H1 (cell line): ENCODE data around the gene MTX2. TPM values are rescaled to one million over a fixed set of nuclear protein-coding genes. Genes with fewer than 3 reads are reported as not detected.

Source experiments
- CTCF ChIA-PET: fragments of 300-600 bp; sonication (Branson Sonifier 250); formaldehyde crosslinking; loops from one replicate; lab custom pipeline; 2021; ENCODE audit not compliant: partially characterized antibody; lab: Charles Lee
- POLR2A ChIA-PET: fragments of 300-600 bp; sonication (Branson Sonifier 250); formaldehyde crosslinking; loops from one replicate; lab custom pipeline; 2021; ENCODE audit warnings: inconsistent platforms; ENCODE audit not compliant: partially characterized antibody; lab: Charles Lee
- DNase-seq, 2 experiments: peaks; one replicate each; pipeline versions ENCODE4 v3.0.0 to v3.0.0-alpha.2; 2010 to 2022; ENCODE audit warnings: low spot score in 2 of 2, low read depth in 1 of 2, mixed read lengths in 1 of 2
- FAIRE-seq: peaks from 2 replicates; lab custom pipeline; 2011; peaks lifted over from hg19 to GRCh38; lab: Jason Lieb, UNC
- H2AFZ ChIP-seq: 2 replicates; pipeline ENCODE4 v1.8.1; 2012; ENCODE audit warnings: low read length, inconsistent platforms
- H2AK5ac ChIP-seq: 2 replicates; pipeline ENCODE4 v1.6.1; 2013; ENCODE audit warnings: low read depth, low read length
- H2BK120ac ChIP-seq: replicated peaks from 2 replicates; pipeline ENCODE3; 2013; ENCODE audit warnings: low read depth, low read length, inconsistent platforms
- H2BK12ac ChIP-seq: 2 replicates; pipeline ENCODE4 v1.6.1; 2013; ENCODE audit warnings: low read depth, low read length
- H2BK15ac ChIP-seq: 2 replicates; pipeline ENCODE4 v1.6.1; 2013; ENCODE audit warnings: low read length
- H2BK20ac ChIP-seq: 2 replicates; pipeline ENCODE4 v1.6.1; 2013; ENCODE audit warnings: low read length
- H2BK5ac ChIP-seq: 2 replicates; pipeline ENCODE4 v1.6.1; 2013; ENCODE audit warnings: low read depth, low read length
- H3K14ac ChIP-seq: 2 replicates; pipeline ENCODE4 v1.6.1; 2013; ENCODE audit warnings: inconsistent platforms; ENCODE audit not compliant: insufficient read length
- H3K18ac ChIP-seq: 2 replicates; pipeline ENCODE4 v1.6.1; 2013; ENCODE audit warnings: low read length; ENCODE audit errors: extremely low read depth
- H3K23ac ChIP-seq: 2 replicates; pipeline ENCODE4 v1.6.1; 2013; ENCODE audit warnings: inconsistent platforms; ENCODE audit not compliant: insufficient read length
- H3K23me2 ChIP-seq: 2 replicates; pipeline ENCODE4 v1.6.1; 2013; ENCODE audit warnings: low read depth, low read length
- H3K27ac ChIP-seq: 2 replicates; pipeline ENCODE4 v1.6.1; 2011; ENCODE audit warnings: low read depth, low read length, inconsistent platforms
- H3K27me3 ChIP-seq, 4 experiments: replicated peaks in 1 of 4; 1 replicate in 1 of 4; 2 replicates in 3 of 4; pipeline versions ENCODE4 v1.6.1 to v1.8.1; 2011 to 2013; ENCODE audit warnings: low read length in 3 of 4, mild to moderate bottlenecking in 3 of 4, inconsistent platforms in 2 of 4, mixed read lengths in 2 of 4, moderate library complexity in 1 of 4; ENCODE audit not compliant: control insufficient read depth in 3 of 4, insufficient read depth in 3 of 4; ENCODE audit errors: extremely low read depth in 1 of 4
- H3K36me3 ChIP-seq, 4 experiments: 2 replicates each; pipeline versions ENCODE4 v1.6.1 to v1.8.1; 2011 to 2013; ENCODE audit warnings: mild to moderate bottlenecking in 4 of 4, low read length in 3 of 4, moderate library complexity in 2 of 4, control low read depth in 1 of 4, inconsistent platforms in 1 of 4; ENCODE audit not compliant: insufficient read depth in 4 of 4, control insufficient read depth in 2 of 4
- H3K4ac ChIP-seq: replicated peaks from 2 replicates; pipeline ENCODE3; 2013; ENCODE audit warnings: low read length, low read depth, mixed read lengths, inconsistent platforms; ENCODE audit not compliant: insufficient read length
- H3K4me1 ChIP-seq, 4 experiments: replicated peaks in 1 of 4; 1 replicate in 1 of 4; 2 replicates in 3 of 4; pipeline versions ENCODE4 v1.6.1 to v1.8.1; 2011 to 2013; ENCODE audit warnings: low read length in 3 of 4, inconsistent platforms in 2 of 4, mixed read lengths in 1 of 4; ENCODE audit not compliant: insufficient read depth in 4 of 4, control insufficient read depth in 3 of 4
- H3K4me2 ChIP-seq, 2 experiments: 2 replicates each; pipeline versions ENCODE4 v1.6.1 to v1.8.1; 2011 to 2013; ENCODE audit warnings: low read depth in 2 of 2, low read length in 2 of 2, control low read depth in 1 of 2, inconsistent platforms in 1 of 2, mild to moderate bottlenecking in 1 of 2; ENCODE audit not compliant: insufficient read depth in 1 of 2
- H3K4me3 ChIP-seq, 4 experiments: fragments of 200-600, 300-600 bp in 1 of 4; sonication (generic), shearing (Covaris generic), sonication (Bioruptor Twin) in 1 of 4; 2 replicates each; pipeline versions ENCODE4 v1.5.1 to v1.8.1; 2011 to 2016; ENCODE audit warnings: low read length in 4 of 4, low read depth in 3 of 4, control low read depth in 2 of 4, inconsistent platforms in 2 of 4, mild to moderate bottlenecking in 2 of 4, mixed read lengths in 1 of 4, moderate library complexity in 1 of 4; ENCODE audit not compliant: insufficient read depth in 2 of 4; ENCODE audit errors: extremely low read depth in 1 of 4
- H3K56ac ChIP-seq: replicated peaks from 2 replicates; pipeline ENCODE3; 2013; ENCODE audit warnings: low read depth, mild to moderate bottlenecking, mixed read lengths, low read length, inconsistent platforms; ENCODE audit not compliant: insufficient read length
- H3K79me1 ChIP-seq: 2 replicates; pipeline ENCODE4 v1.6.1; 2013; ENCODE audit warnings: low read depth, low read length, control low read depth
- H3K79me2 ChIP-seq, 2 experiments: 2 replicates each; pipeline versions ENCODE4 v1.6.1 to v1.8.1; 2012 to 2013; ENCODE audit warnings: low read length in 2 of 2, mild to moderate bottlenecking in 2 of 2, inconsistent platforms in 1 of 2; ENCODE audit not compliant: insufficient read depth in 2 of 2, control insufficient read depth in 1 of 2
- H3K9ac ChIP-seq, 4 experiments: replicated peaks in 1 of 4; 1 replicate in 1 of 4; 2 replicates in 3 of 4; pipeline versions ENCODE4 v1.6.1 to v1.8.1; 2011 to 2013; ENCODE audit warnings: low read depth in 3 of 4, low read length in 3 of 4, control low read depth in 2 of 4, mild to moderate bottlenecking in 2 of 4, moderate library complexity in 2 of 4, inconsistent platforms in 1 of 4; ENCODE audit errors: extremely low read depth in 1 of 4
- H3K9me3 ChIP-seq, 2 experiments: 2 replicates each; pipeline versions ENCODE4 v1.6.1 to v1.8.1; 2012 to 2013; ENCODE audit warnings: mild to moderate bottlenecking in 2 of 2, moderate library complexity in 2 of 2, control low read depth in 1 of 2, inconsistent platforms in 1 of 2, low read depth in 1 of 2, low read length in 1 of 2, mixed read lengths in 1 of 2; ENCODE audit not compliant: insufficient read depth in 2 of 2
- H4K20me1 ChIP-seq, 2 experiments: replicated peaks in 1 of 2; 2 replicates each; pipeline versions ENCODE3 to v1.8.1; 2011 to 2013; ENCODE audit warnings: inconsistent platforms in 2 of 2, low read length in 2 of 2, mild to moderate bottlenecking in 1 of 2; ENCODE audit not compliant: insufficient read depth in 2 of 2, control insufficient read depth in 1 of 2
- H4K5ac ChIP-seq: 2 replicates; pipeline ENCODE4 v1.6.1; 2013; ENCODE audit warnings: low read length, low read depth, mixed read lengths, inconsistent platforms; ENCODE audit not compliant: insufficient read length
- H4K8ac ChIP-seq: 2 replicates; pipeline ENCODE4 v1.8.0; 2013; ENCODE audit warnings: mild to moderate bottlenecking, moderate library complexity, low read length, inconsistent platforms; ENCODE audit not compliant: insufficient read depth; ENCODE audit errors: extremely low read depth
- H4K91ac ChIP-seq: replicated peaks from 2 replicates; pipeline ENCODE3; 2013; ENCODE audit warnings: low read length, mixed read lengths, inconsistent platforms; ENCODE audit not compliant: insufficient read length
- ASH2L ChIP-seq: fragments of 200-600, 300-600 bp; sonication (generic); IDR thresholded peaks from one replicate; pipeline ENCODE4 v1.7.1; 2017; ENCODE audit warnings: low read length
- BACH1 ChIP-seq: IDR thresholded peaks from 2 replicates; pipeline ENCODE4 v1.6.1; 2012; ENCODE audit warnings: low read length, improper control_type of control experiment
- CEBPB ChIP-seq: IDR thresholded peaks from 2 replicates; pipeline ENCODE4 v1.6.1; 2012; ENCODE audit warnings: low read depth, low read length
- EP300 ChIP-seq, 2 experiments: IDR thresholded peaks; 1 replicate in 1 of 2; 2 replicates in 1 of 2; pipeline ENCODE4 v1.6.1; 2011 to 2012; ENCODE audit warnings: low read depth in 2 of 2, low read length in 2 of 2, mild to moderate bottlenecking in 2 of 2, borderline replicate concordance in 1 of 2, inconsistent platforms in 1 of 2, moderate library complexity in 1 of 2
- EZH2 ChIP-seq: fragments of 200-600 bp; sonication (generic); IDR thresholded peaks from 2 replicates; pipeline ENCODE4 v1.7.1; 2012; ENCODE audit warnings: low read depth, mild to moderate bottlenecking, moderate library complexity, low read length, inconsistent platforms; ENCODE audit not compliant: severe bottlenecking
- KDM4A ChIP-seq: IDR thresholded peaks from one replicate; pipeline ENCODE4 v1.7.1; 2012; ENCODE audit warnings: low read depth, mild to moderate bottlenecking, moderate library complexity, low read length, inconsistent platforms; ENCODE audit not compliant: severe bottlenecking
- RAD21 ChIP-seq, 2 experiments: IDR thresholded peaks in 1 of 2; conservative IDR thresholded peaks in 1 of 2; 2 replicates each; pipeline ENCODE4 v1.6.1; 2011; ENCODE audit warnings: low read depth in 2 of 2, low read length in 2 of 2, improper control_type of control experiment in 1 of 2, inconsistent platforms in 1 of 2, mild to moderate bottlenecking in 1 of 2, moderate library complexity in 1 of 2
- SIRT6 ChIP-seq: IDR thresholded peaks from one replicate; pipeline ENCODE4 v1.7.1; 2012; ENCODE audit warnings: low read length, inconsistent platforms
- TEAD4 ChIP-seq: IDR thresholded peaks from 2 replicates; pipeline ENCODE4 v1.6.1; 2012; ENCODE audit warnings: low read depth, low read length, inconsistent platforms, mixed read lengths
- ZNF274 ChIP-seq: IDR thresholded peaks from 2 replicates; pipeline ENCODE4 v1.7.0; 2012; ENCODE audit warnings: low read length, borderline replicate concordance; ENCODE audit errors: extremely low read depth
- polyA plus RNA-seq, 7 experiments: library from polyadenylated mRNA; depleted of rRNA in 3 of 7; stranded (reverse) in 5 of 7; unstranded in 2 of 7; fragments of >200 nt in 5 of 7; fragments of 200-250 nt in 2 of 7; gene quantifications; 1 replicate in 5 of 7; 2 replicates in 1 of 7; 4 replicates in 1 of 7; pipeline versions ENCODE4 v1.2.1 to v1.2.3, GENCODE V29; 2011 to 2013; ENCODE audit warnings: missing spikeins in 2 of 7, mixed read lengths in 2 of 7
- total RNA-seq: library from RNA; stranded (reverse); fragmentation: NEBNext Ultra II Directional; extraction: Animal tissue kit (Norgen Biotek cat#: 25700); gene quantifications from 2 replicates; pipeline ENCODE4 v1.2.1, GENCODE V29; 2021

Gene MTX2
- total and polyA plus RNA-seq, 2 of the 8 experiments (the other 6 are each of a cell fraction or from before 2014, with no cell fraction given): 33.5 to 38.3 TPM

GRCh38 chr2:176383100-176383499 lies 113.9 kb downstream of the MTX2 start:
- H2AFZ ChIP-seq: no peak overlapping the region
- H4K20me1 ChIP-seq: no peaks in the 10 kb centered on the region
- H4K91ac ChIP-seq: no peak overlapping the region
- CTCF ChIA-PET: interaction anchor here (0.6 kb wide), 1 partner anchor 52 kb away, joined by 3 read pairs; no protein-coding TSS in a partner anchor
- no peak overlapping the region for H4K8ac ChIP-seq
- no peak overlapping the region for H2AK5ac ChIP-seq
- FAIRE-seq: no peak
- H2BK15ac ChIP-seq: no peak overlapping the region
- H3K4me3 ChIP-seq: no peak overlapping the region
- no peaks in the 10 kb centered on the region for H3K79me2 ChIP-seq
- H3K9ac ChIP-seq: no peak overlapping the region
- H3K4ac ChIP-seq: no peak overlapping the region
- no peak overlapping the region for H3K4me2 ChIP-seq
- no peak overlapping the region for H4K5ac ChIP-seq
- no peaks in the 10 kb centered on the region for H3K79me1 ChIP-seq
- no peak overlapping the region for H3K18ac ChIP-seq
- H3K23ac ChIP-seq: no peak overlapping the region
- no peaks in the 10 kb centered on the region for H3K36me3 ChIP-seq
- H2BK5ac ChIP-seq: no peak overlapping the region
- POLR2A ChIA-PET: no interaction called here
- H3K14ac ChIP-seq: no peak overlapping the region
- H3K27ac ChIP-seq: no peak overlapping the region
- no peak overlapping the region for H2BK120ac ChIP-seq
- H3K27me3 ChIP-seq: no peaks in the 10 kb centered on the region
- H2BK20ac ChIP-seq: no peak overlapping the region
- H3K23me2 ChIP-seq: no peaks in the 10 kb centered on the region
- no peak for DNase-seq
- no peaks in the 10 kb centered on the region for H3K9me3 ChIP-seq
- no peak overlapping the region for H2BK12ac ChIP-seq
- no peaks in the 10 kb centered on the region for H3K4me1 ChIP-seq
- H3K56ac ChIP-seq: no peak overlapping the region
- TF ChIP-seq KDM4A: no peak
- no peak for TF ChIP-seq CEBPB
- no peak for TF ChIP-seq TEAD4
- TF ChIP-seq EP300 (IDR thresholded peaks at IDR 0.05; ENCODE audit: borderline replicate concordance in 1 of 2, low read depth in 2 of 2, low read length in 2 of 2): no peak
- TF ChIP-seq SIRT6: no peak
- no peak for TF ChIP-seq BACH1
- TF ChIP-seq ZNF274: no peak
- TF ChIP-seq EZH2: no peak
- TF ChIP-seq ASH2L: no peak
- TF ChIP-seq RAD21 (IDR thresholded peaks at IDR 0.05 in 1 of 2, conservative IDR thresholded peaks at IDR 0.05 in 1 of 2; ENCODE audit: low read depth in 2 of 2, low read length in 2 of 2): no peak
